GM19372 (cell line): ENCODE measurements around the gene KBTBD13.
"Not testable (repeated sequence)": the region's sequence is repeated elsewhere in the genome, so short reads cannot be mapped to it uniquely, and the experiment has no call there.

Experiments used
- ATAC-seq: cut with Tn5 transposase; IDR thresholded peaks from one replicate; pipeline ENCODE4 v1.9.1; 2021; ENCODE audit warnings: mild to moderate bottlenecking, low read depth, moderate library complexity; ENCODE audit not compliant: unreplicated experiment

KBTBD13 gene

DNA sequence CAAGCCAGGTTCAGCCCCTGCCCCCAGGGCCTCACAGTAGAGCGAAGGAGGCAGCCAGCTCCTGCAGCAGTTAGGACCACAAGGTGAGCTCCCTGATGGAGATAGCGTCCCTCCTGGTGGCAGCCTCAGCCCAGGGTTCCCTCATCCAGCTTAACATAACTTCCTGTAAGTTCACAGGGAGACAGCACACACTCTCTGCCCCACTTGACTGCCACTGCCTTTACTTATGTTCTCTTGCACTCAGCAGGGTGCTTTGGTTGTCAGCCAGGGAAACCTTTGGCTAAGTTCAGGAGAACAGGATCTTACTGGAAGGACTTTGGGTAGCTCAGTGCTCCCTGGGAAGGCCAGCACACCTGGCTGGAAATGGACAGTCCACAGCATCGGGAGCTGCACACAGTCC, 10.9 kb downstream of the KBTBD13 start:
- no peak for ATAC-seq

DNA sequence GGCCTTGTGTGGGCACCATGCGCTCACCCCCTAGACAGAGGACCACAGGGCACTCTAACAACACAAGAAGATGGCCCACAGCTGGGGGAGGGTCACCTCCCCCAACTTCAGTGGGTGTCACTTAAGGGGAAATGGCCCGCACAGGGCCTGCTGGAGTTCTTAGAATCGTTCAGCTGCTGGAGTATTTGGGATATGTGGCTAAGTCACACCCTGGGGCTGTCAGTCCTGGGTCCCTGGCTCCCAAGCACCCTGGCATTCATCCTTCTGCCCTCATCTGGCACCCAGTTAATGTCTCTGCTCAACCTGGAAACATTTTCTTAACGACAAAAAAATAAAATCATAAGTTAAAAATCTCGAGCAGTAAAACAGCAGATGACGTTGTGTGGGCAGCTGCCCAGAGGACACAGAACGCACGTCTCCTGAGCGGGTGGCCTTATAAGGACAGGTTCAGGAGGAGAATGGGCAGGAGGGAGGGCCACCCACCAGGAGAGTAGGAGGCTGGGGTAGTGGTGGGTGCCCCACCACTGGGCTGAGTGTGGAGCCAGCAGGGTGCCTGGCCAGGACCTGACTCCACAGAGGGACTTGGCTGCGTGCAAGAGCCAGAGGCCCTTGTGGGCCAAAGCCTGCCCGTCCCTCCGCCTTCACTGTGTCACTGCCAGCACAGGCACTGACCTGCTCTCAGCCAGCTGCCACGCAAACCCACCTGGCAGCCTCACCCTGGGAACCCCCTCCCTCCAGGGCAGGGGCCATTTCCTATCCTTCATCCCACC, 11.5 kb downstream of the KBTBD13 start:
- ATAC-seq: no peak

DNA sequence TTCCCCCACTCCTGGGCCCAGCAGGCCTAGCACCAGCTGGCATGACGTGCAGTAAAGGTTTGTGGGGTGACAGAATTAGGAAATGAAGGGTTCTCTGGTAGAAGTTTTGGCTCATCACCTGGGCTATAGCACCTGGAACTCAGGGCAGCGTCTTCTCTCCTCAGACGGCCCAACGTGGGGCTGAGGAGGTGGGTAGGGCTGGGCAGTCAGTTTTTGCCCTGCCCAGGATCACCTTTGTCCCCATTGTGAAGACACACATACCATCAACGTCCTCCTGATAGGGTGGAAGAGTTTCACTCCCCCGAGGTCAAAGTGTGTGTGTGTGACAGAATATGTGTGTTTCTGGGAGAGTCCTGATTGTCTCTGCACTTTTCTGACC, 12.1 kb downstream of the KBTBD13 start:
- no peak for ATAC-seq

DNA sequence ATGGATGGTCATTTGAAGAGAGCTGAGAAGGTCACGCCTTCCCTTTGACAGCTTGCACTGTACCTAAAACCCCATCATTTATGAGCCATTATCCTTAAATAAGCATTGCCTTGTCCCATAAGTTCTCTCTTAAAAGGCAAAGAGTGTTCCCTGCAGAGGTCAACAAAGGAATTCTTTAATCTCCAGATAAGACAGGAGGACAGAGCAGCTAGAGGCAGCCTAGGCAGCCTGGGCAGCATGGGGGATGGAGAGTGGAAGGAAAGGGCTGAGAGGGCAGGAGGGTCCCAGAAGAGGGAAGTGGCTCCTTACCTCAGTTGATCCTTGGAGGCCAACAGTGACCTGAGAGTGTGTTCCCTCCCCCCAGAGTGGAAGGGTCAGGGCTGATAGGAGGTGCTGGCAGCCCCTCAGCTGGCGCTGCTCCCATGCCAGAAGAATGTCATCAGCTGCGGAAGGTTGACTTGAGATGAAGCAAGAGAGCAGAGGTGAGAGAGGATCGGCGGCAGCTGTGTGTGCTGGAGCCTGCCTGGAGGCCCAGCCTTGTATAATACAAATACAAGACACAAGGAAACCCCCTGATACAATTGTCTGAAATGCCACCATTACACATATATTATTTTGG, 12.8 kb downstream of the KBTBD13 start:
- no peak for ATAC-seq

DNA sequence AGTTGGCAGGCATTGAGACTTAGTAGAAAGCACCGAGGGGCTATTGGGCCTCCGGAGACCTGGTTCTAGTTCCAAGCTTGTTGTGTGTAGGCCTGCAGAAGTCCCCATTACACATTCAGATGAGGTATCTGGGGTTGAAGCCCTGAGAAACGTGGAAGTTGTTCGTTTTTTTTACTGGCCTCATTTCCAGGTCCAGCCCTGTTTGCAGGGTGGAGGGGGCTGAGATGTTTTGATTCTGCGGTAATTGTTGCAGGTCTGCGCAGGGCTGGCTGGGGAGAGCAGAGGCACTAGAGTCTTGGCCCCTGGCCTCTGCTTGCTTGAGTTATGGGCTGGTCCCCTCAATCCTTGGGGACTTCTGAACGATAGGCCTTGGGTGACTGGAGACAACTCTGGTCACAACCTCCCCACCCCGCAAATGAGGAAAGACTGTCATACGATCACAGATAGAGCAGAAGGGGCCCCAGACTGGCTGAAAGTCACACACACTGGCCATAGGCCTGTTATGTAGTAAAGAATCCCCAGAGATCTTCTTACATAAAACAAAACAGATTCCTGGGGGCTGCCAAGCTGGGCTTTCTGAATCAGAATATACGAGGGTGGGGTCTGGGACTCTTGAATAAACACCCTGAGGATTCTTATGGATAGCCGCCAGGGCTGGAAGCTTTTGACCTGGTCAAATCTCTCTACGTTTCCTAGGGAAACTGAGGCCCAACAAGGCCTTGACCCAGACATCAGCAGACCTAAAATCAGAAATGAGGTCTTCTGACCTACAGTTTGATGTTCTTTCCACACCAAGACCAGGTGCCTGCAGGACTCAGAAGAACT, 15.6 kb downstream of the KBTBD13 start:
- ATAC-seq: no peak

DNA sequence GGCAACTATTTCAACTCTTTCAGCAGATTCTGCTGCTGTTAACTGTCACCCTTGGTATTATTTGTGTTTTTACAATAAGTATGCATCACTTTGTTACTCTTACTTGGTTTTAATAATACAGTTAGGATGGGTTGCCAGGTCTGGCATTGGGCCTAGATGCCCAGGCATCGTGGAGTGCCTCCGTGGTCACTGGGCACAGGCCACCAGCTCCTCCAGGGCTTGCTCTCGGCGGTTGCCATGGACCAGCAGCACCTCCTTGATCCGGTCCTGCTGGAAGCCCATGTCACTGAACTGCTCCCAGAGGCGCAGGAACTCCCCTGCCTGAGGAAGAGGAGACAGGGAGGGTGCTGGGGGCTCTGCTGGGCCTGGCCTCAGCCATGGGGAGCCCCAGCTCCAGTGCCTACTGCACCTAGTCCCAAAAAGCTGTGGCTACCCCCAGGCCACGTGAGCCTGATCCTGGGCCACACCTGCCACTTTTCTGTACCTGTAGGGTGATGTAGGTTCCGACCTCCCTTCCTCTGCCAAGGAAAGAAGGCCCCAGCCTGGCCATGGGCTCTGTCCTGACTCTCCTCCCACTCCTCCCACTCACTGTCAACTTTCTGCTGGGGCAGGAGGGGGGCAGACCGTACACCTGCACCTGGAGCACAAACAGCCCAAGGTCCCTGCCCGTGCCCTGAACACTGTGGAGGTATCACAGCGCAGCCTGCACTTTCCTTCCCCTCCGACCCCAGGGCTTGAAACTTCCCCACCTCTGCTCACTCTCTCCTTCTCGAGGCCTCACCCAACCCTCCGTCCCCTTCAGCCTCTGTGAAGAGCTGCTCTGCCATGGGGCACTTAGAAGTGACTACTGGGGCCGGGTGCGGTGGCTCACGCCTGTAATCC, 16.6 kb downstream of the KBTBD13 start:
- ATAC-seq: no peak

DNA sequence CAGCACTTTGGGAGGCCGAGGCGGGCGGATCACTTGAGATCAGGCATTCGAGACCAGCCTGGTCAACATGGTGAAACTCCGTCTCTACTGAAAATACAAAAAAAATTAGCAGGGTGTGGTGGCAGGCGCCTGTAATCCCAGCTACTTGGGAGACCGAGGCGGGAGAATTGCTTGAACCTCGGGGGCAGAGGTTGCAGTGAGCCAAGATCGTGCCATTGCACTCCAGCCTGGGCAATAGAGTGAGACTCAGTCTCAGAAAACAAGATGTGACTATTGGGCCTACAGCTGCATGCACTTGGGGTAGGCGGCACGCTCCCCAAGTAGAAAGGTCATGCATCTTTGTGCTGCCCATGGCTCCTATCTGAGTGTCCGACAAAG, 17.2 kb downstream of the KBTBD13 start:
- ATAC-seq: not testable (repeated sequence)

DNA sequence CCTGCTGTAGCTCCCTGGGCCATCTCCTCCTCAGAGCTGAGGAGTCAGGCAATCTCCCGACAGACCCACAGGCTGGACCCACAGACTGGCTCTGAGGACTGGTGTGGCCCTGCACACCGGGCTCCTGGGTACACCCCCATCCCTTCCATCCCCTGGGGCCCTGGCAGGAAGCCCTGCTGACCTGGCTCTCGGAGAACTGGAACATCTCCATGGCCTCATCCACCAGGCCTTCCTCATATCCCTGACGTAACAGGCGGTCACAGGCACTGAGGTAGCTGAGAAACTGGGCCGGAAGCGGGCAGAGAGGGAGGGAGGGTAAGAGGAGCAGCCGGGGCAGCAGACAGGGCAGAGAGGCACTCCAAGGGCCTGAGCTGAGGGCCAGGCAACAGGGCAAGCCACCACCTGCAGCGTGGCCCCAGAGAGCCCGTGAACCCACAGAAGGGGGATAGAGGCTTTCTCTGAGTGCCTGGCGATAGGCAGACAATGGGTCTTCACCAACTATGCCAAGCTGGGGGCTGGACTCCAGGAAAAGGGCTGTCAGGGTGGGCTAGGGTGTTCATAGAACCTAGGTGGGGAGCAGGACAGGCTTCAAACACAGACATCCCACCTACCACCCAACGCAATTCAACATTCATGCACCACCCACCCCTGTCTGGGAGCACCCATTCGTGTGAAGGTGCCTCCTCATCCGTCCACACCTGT, 17.9 kb downstream of the KBTBD13 start:
- no peak for ATAC-seq

DNA sequence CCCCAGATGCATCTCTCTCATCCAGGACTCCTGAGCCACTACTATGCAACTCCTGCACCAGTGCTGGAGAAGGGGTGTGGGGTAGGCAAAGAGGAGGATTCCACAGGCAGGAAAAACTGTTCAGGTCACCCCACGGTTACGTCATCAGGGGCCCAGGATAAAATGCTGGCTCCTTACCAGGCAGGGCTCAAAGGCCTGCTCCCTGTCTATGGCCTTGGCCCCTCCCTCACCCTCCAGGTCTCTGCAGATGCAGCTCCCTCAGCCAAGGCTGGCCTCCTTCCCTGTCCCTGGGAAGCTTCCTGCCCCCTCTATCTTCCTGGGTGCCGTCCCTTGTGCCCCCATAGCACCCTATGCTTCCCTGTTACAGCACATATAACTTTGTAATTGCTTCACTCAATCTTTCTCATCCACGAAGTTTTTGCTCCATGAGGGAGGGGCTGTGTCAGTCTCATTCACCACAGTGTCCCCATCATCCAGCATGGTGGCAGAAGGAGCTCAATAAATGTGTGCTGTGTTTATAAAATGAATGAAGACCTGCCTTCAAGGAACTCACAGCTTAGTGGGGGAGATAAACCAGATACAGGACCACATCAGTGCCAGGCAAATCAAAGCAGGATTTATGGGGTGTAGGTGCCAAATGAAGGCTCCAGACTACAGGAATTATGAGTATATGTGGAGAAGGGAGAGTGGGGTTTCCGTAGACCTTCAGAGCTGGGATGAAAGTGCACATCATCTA, 18.6 kb downstream of the KBTBD13 start:
- no peak for ATAC-seq

DNA sequence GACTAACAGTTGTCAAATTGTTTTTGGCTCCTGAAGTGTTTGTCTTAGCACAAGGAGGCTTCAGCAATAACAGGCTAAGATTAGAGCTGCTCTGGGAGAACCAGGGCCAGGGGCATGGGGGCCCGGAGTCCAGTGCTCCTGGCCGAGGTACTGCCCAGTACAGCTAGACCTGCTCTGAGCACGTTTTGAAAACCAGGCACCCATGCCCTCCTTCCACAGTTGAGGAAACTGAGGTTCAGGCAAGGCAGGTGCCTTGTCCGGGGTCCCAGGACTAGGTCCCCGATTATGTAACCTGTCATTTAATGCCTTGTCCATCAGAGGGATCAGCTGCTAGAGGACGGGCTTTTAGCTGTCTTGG, 19.2 kb downstream of the KBTBD13 start:
- no peak for ATAC-seq

DNA sequence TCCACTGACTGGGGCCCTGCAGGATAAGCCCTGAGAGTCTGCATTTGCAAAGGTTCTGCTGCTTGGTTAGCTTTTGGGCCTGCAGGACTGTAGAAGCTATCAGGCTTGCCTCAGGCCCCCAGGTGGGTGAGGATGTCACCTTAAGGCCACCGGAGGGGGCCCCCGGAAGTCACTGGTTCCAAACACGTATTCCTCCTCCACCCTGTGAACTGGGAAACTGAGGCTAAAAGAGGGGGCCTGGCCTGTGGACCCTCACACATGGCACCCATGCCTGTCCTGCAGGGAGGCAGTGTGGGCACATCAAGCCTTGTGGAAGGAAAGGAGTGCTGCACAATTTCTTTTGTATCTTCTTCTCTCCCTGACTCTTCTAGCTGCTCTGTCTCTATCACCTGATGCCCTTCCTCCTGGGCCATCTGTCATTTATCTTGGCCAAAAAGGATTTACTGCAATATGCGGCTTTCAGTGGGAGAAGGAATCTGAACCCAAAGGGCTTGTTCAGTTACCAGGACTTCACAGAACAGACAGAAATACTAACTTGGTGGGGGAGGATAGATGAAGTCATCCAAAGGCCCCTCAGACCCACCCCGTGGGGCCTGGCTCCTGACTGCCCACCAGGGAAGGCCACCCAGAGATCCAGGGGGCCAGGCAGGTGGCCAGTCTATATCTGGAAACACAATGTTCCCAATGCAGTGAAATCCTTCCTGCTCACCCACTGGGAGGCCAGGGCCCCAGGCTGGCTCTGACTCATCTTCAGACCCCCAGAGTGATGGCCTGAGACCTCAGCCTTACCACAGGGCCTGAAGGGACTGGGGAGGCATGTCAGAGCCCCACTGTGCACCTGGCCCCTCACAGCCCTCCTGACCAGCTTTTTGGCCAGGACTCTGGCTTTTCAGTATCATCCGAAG, 20.2 kb downstream of the KBTBD13 start:
- no peak for ATAC-seq

DNA sequence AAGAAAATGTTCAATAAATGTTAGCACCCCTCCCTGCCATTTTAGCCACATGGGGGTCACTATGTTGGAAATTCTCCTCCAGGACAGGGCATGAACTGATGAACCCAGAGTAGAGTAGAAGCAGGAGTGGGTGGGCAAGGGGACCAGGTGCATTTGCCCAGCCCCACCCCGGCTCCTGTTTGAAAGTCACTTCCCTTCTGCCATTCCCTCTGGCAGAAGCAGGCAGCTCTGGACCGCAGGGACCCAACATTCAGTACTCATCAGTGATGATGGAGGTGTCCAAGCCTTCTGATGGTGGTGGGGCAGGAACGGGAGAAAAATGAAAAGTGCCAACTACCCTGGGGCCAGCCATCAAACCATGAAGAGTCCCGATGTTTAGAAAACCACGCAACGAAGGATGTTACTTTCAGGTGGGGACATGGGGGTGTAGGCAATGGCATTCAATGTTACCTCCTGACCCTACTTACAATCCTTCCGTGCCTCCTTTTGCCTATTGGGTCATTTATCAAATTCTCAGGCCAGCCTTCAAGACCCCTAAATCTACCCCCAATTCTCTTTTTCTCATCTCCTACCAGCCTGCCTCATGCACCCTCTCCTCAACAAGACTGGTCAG, 21.2 kb downstream of the KBTBD13 start:
- no peak for ATAC-seq

DNA sequence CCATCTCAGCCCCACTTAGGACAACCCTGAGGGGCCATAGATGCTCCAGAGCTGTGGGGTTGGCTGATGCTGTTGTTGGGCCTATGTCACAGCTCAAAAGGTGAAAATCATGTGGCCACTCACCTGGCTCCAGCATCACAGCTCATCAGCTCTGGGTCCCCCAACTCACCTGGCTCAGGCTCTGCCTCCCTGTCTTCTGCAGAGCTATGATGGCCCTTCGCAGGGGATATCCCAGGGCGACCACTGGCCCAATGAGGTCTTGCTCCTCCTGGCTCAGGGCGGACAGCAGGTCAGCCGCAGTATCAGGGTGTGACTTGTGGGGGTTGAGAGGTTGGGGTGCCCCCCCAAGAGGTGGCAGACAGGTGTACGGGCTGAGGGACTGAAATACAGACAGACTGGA, 22.8 kb downstream of the KBTBD13 start:
- ATAC-seq: no peak

DNA sequence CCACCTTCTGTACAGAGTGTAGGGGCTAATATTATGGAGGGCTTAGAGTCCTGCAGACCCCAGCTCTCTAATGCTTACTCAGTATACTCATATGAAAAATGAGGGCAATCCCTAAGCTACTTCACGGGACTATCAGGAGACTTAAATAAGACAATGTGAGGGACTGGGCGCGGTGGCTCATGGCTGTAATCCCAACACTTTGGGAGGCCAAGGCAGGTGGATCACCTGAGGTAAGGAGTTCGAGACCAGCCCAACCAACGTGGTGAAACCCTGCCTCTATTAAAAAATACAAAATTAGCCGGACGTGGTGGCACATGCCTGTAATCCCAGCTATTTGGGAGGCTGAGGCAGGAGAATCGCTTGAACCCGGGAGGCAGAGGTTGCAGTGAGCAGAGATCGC, 23.3 kb downstream of the KBTBD13 start:
- not testable (repeated sequence) for ATAC-seq

DNA sequence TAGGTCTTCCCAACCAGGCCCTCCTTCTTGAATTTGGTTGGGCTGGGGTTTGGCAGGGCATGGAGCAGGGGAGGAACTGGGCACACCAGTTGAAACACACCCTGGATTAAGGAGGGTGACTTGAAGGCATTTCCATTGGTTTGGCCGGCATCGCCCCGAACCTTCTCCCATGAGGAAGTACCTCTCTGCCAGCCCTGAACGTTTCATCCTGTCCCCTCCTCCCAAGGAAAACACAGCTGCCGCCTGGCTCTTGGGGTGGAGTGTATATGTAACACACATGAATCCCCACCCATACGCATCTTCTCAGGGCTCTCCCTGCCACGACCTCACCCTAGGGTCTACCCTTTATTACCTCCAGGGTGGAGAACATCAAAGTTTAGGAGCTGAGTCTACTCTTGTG, 23.9 kb downstream of the KBTBD13 start:
- ATAC-seq: no peak

DNA sequence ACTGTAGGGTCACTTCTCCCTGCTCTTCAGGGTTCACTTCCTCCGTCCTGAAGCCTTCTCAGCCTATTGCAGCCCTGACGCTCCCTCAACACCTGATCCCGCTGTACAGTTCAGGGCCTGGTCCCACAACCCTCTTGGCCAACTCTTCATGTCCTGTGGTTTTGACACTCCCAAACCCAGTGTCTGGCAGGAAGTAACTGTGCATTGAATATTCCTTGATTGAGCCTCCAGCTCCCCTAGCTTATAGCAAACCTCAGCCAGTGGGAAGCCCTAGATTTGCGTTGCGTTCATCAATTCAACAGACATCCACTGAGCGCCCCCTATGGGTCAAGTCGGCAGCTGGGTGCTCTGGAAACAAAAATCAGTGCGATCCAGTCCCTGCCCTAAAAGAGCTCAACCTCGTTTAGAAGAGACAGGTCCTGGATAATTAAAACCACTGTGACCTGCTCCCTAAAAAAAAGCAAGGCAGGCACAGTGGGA, 24.9 kb downstream of the KBTBD13 start:
- no peak for ATAC-seq

DNA sequence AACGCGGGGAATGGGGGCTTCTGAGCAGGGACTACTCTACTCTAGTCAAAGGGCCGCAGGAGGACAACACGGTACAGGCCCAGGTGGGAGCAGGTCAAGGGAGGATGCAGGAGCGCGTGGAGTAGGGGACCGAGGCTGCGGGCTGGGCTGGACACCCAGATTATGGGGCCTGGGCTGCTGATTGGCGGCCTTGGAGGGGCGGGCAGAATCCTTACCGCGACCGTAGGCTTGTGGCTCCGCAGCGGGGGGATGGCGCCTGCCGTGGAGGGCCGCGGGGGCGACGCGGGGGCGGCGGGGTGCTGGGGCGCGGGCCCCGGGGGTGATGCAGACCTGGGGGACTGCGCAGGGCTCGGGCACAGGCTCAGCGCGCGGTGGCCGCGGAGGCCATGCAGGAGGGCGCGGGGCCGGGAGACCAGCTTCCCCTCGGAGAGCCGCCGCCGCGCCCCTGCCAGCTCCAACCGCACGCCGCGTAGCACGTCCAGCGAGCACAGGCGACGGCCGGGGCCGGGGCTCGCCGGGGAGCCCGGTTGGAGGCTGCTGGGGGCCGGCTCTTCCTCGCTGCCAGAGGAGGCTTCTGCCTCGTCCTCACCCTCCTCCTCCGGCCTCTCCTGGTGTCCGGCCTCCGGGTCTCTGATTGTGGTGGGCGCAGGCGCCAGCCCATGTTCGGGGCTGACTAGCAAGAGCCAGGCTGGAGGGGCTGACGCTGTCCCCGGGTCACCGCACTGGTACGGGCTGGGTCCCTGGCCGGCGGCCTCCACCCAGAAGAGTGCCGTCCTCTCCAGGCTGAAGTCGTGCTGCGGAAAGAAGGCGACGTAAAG, 25.6 kb downstream of the KBTBD13 start:
- ATAC-seq: no peak
